ENCODE measurements around the gene MKI67.

MKI67 gene

DNA sequence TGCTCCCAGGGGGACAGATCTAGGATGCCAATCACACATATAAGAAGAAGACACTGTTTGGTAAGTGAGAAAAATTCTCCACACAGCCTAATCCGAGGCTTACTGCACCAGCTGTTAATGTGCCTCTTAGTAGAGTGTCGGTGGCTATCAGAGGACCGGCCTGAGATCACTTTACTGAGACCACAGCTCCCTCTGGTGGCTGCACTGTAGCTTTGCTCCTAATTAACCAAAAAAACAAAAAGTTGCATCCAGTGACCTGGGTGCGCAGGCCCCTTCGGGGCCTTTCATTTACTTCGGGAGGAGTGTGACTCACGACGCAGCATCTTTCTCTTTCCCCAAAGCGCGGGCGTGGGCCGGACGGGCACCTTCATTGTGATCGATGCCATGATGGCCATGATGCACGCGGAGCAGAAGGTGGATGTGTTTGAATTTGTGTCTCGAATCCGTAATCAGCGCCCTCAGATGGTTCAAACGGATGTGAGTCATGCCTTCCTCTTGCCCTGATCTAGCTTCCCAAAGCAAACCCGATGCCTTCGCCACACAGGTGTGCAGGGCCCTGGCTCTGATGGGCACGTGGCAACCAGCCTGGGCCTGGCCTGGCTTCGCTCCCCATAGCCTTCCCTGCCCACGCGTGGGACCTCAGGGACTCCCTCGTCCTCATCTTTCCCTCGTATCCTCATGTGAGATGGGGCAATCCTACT lies 56.7 kb downstream of the MKI67 start:
- no peak overlapping the region for H3K9ac ChIP-seq

GRCh38 chr10:128068398-128069285 lies 57.6 kb downstream of the MKI67 start:
- TF ChIP-seq CTCF (conservative IDR thresholded peaks at IDR 0.05; ENCODE audit: low read depth, low read length), result no peak
- no peak overlapping the region for H3K4me3 ChIP-seq (IDR thresholded peaks at IDR 0.05; ENCODE audit: insufficient read depth, low read depth, low read length)
- no peaks in the 10 kb centered on the region for H3K79me2 ChIP-seq (ENCODE audit: insufficient read depth, low read depth)
- H3K27me3 ChIP-seq (ENCODE audit: insufficient read depth, low read depth), result no peaks in the 10 kb centered on the region
- no peak overlapping the region for H3K9ac ChIP-seq
- no peaks in the 10 kb centered on the region for H4K20me1 ChIP-seq (ENCODE audit: insufficient read depth)
- peaks cover 20% of the 10 kb centered on the region for H3K4me1 ChIP-seq (ENCODE audit: low read depth, poor library complexity, severe bottlenecking)
- H2AFZ ChIP-seq (ENCODE audit: low read depth), result no peak overlapping the region; the same call in 1 of the 2 replicates
- H3K27ac ChIP-seq, result no peak overlapping the region
- H3K4me2 ChIP-seq, result no peak overlapping the region
- no peaks in the 10 kb centered on the region for H3K36me3 ChIP-seq (ENCODE audit: insufficient read depth)

More for the DNA sequence above, 56.7 kb downstream of the MKI67 start:
- no peaks in the 10 kb centered on the region for H3K79me2 ChIP-seq (ENCODE audit: insufficient read depth, low read depth)
- H4K20me1 ChIP-seq (ENCODE audit: insufficient read depth), result no peaks in the 10 kb centered on the region
- no peak overlapping the region for H3K4me3 ChIP-seq (IDR thresholded peaks at IDR 0.05; ENCODE audit: insufficient read depth, low read depth, low read length)
- no peak overlapping the region for H3K27ac ChIP-seq
- no peak overlapping the region for H3K4me2 ChIP-seq
- peak; percentile 80 for TF ChIP-seq CTCF (conservative IDR thresholded peaks at IDR 0.05; ENCODE audit: low read depth, low read length)
- no peaks in the 10 kb centered on the region for H3K27me3 ChIP-seq (ENCODE audit: insufficient read depth, low read depth)
- H3K36me3 ChIP-seq (ENCODE audit: insufficient read depth), result no peaks in the 10 kb centered on the region
- H3K4me1 ChIP-seq (ENCODE audit: low read depth, poor library complexity, severe bottlenecking), result peaks cover 12% of the 10 kb centered on the region
- peak overlapping the region; percentile 61 for H2AFZ ChIP-seq (ENCODE audit: low read depth)

DNA sequence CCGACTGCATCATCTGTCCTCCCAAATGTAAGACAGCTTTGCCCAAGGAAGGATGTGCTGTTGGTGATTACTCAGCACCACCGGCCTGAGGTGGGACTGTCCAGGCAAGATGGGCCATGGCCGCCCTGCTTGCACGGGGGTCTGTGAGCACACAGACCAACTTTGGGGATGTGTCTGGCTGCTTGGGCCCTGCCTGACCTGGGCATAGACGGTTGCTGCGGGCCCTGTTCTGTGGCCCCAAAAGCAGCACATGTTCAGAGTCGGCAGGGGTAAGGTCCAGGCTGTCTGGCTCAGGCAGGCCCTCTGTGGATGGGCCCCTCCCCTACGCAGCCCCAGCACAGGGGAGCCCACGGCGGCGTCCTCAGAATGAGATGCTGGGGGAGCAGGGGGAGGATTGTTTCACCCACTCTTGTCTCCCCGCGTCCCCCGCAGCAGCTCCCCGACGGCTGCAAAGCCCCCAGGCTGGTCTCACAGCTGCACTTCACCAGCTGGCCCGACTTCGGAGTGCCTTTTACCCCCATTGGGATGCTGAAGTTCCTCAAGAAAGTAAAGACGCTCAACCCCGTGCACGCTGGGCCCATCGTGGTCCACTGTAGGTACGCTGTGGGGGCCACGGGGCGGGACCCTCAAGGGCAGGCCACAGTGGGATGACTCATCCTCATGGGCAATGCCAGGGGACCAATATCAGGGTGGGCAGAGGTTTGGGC lies 58.4 kb downstream of the MKI67 start:
- H3K4me2 ChIP-seq, result no peak overlapping the region
- no peaks in the 10 kb centered on the region for H3K27me3 ChIP-seq (ENCODE audit: insufficient read depth, low read depth)
- no peak overlapping the region for H3K9ac ChIP-seq
- TF ChIP-seq CTCF (conservative IDR thresholded peaks at IDR 0.05; ENCODE audit: low read depth, low read length), result no peak
- H3K4me3 ChIP-seq (IDR thresholded peaks at IDR 0.05; ENCODE audit: insufficient read depth, low read depth, low read length), result no peak overlapping the region
- H4K20me1 ChIP-seq (ENCODE audit: insufficient read depth), result no peaks in the 10 kb centered on the region
- H2AFZ ChIP-seq (ENCODE audit: low read depth), result no peak overlapping the region
- H3K27ac ChIP-seq, result no peak overlapping the region
- no peaks in the 10 kb centered on the region for H3K36me3 ChIP-seq (ENCODE audit: insufficient read depth)
- no peaks in the 10 kb centered on the region for H3K79me2 ChIP-seq (ENCODE audit: insufficient read depth, low read depth)
- peaks cover 26% of the 10 kb centered on the region for H3K4me1 ChIP-seq (ENCODE audit: low read depth, poor library complexity, severe bottlenecking)

GRCh38 chr10:128066870-128067382 lies 59.3 kb downstream of the MKI67 start:
- no peak for TF ChIP-seq CTCF (conservative IDR thresholded peaks at IDR 0.05; ENCODE audit: low read depth, low read length)
- Histone ChIP-seq H3K4me3 (IDR thresholded peaks at IDR 0.05; ENCODE audit: insufficient read depth, low read depth, low read length) (no peak overlapping the region), H3K36me3 (ENCODE audit: insufficient read depth) (no peaks in the 10 kb centered on the region), H4K20me1 (ENCODE audit: insufficient read depth) (no peaks in the 10 kb centered on the region), H3K9ac (no peak overlapping the region), H3K4me2 (no peak overlapping the region), H3K27me3 (ENCODE audit: insufficient read depth, low read depth) (no peaks in the 10 kb centered on the region), H3K4me1 (ENCODE audit: low read depth, poor library complexity, severe bottlenecking) (peaks cover 26% of the 10 kb centered on the region), H2AFZ (ENCODE audit: low read depth) (no peak overlapping the region), H3K79me2 (ENCODE audit: insufficient read depth, low read depth) (no peaks in the 10 kb centered on the region), H3K27ac (no peak overlapping the region)
